Ishikawa (cell line): ENCODE measurements around the gene DNAJB12.

Source experiments
- YY1 ChIP-seq: IDR thresholded peaks from 2 replicates; pipeline ENCODE4 v1.6.1; 2012; ENCODE audit warnings: low read depth
- TF ChIP-seq, protein P1 (sequence below): IDR thresholded peaks from 2 replicates; pipeline ENCODE4 v1.6.1; 2012; ENCODE audit warnings: low read depth, mild to moderate bottlenecking
- TF ChIP-seq, protein P2 (sequence below): IDR thresholded peaks from 2 replicates; pipeline ENCODE4 v1.6.1; 2012

DNA sequence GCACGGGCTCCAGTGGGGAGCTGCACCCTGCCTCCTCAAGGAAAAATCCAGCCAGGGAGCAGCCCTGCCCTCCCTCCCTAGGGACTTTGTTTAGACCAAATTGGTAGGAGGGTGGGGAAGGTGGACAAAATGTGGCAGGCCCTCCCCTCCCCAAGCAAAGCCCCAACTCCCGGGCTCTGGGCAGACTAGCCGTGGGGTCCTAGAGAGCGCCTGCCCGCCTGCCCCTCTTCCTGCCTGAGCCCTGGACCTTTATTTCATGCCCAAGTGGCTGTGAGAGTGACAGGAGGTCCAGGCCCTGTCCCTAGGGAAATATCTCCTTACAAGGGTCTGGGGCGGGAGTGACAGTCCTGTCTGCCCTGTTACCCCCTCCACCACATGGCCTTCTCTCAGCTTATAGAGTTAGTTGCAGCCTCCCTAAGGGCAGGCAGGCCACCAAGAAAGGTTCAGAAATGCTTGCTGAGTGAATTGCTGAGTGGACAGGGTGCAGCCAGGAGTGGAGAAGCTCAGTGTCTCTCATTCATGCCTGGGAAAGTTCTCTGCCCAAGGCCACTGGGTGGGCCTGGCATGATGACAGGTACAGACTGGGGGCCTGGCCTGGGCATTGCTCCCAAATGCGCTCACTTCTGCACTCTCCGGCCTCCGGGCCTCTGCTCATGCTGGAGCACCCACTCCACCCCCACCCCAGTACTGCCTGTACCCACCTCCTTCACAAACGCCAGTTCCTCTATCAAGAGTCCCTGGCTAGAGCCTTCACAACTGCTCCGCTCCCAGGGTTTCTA, 25.2 kb downstream of the DNAJB12 start:
- TF ChIP-seq YY1, result no peak
- TF ChIP-seq, protein P1, sequence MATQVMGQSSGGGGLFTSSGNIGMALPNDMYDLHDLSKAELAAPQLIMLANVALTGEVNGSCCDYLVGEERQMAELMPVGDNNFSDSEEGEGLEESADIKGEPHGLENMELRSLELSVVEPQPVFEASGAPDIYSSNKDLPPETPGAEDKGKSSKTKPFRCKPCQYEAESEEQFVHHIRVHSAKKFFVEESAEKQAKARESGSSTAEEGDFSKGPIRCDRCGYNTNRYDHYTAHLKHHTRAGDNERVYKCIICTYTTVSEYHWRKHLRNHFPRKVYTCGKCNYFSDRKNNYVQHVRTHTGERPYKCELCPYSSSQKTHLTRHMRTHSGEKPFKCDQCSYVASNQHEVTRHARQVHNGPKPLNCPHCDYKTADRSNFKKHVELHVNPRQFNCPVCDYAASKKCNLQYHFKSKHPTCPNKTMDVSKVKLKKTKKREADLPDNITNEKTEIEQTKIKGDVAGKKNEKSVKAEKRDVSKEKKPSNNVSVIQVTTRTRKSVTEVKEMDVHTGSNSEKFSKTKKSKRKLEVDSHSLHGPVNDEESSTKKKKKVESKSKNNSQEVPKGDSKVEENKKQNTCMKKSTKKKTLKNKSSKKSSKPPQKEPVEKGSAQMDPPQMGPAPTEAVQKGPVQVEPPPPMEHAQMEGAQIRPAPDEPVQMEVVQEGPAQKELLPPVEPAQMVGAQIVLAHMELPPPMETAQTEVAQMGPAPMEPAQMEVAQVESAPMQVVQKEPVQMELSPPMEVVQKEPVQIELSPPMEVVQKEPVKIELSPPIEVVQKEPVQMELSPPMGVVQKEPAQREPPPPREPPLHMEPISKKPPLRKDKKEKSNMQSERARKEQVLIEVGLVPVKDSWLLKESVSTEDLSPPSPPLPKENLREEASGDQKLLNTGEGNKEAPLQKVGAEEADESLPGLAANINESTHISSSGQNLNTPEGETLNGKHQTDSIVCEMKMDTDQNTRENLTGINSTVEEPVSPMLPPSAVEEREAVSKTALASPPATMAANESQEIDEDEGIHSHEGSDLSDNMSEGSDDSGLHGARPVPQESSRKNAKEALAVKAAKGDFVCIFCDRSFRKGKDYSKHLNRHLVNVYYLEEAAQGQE, result no peak
- TF ChIP-seq, protein P2, sequence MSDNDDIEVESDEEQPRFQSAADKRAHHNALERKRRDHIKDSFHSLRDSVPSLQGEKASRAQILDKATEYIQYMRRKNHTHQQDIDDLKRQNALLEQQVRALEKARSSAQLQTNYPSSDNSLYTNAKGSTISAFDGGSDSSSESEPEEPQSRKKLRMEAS, result no peak
